Hindlimb muscle (tissue), 1 donor: ENCODE data around the gene NUP93. TPM values are rescaled to one million over a fixed set of nuclear protein-coding genes. Genes with fewer than 3 reads are reported as not detected.

Source experiments
- DNase-seq: peaks from one replicate; pipeline ENCODE4 v3.0.0-alpha.2; 2013
- polyA plus RNA-seq: library from polyadenylated mRNA; unstranded; fragments of 120-200 nt; gene quantifications from one replicate; pipeline ENCODE4 v1.2.1, GENCODE V29; 2013; ENCODE audit not compliant: insufficient read length

The NUP93 gene
- polyA plus RNA-seq, 1 donor, result 44.2 TPM

GRCh38 chr16:56817938-56818337 lies 88.0 kb downstream of the NUP93 start:
- no peak for DNase-seq

- no peak for DNase-seq
Measured at GRCh38 chr16:56823081-56823733, 93.3 kb downstream of the NUP93 start.

GRCh38 chr16:56824331-56824730 lies 94.4 kb downstream of the NUP93 start:
- DNase-seq, result no peak

- no peak for DNase-seq
Measured at GRCh38 chr16:56824804-56825203, 94.9 kb downstream of the NUP93 start.

- no peak for DNase-seq
Measured at GRCh38 chr16:56825826-56826225, 95.9 kb downstream of the NUP93 start.

GRCh38 chr16:56828647-56829046 lies 98.7 kb downstream of the NUP93 start:
- DNase-seq, result no peak

GRCh38 chr16:56830669-56831068 lies 100.7 kb downstream of the NUP93 start:
- DNase-seq, result no peak

GRCh38 chr16:56832768-56833167 lies 102.8 kb downstream of the NUP93 start:
- DNase-seq, result no peak

GRCh38 chr16:56833243-56833970 lies 103.5 kb downstream of the NUP93 start:
- DNase-seq, result no peak

- DNase-seq, result no peak
Measured at GRCh38 chr16:56835320-56835719, 105.4 kb downstream of the NUP93 start.

GRCh38 chr16:56836410-56837230 lies 106.7 kb downstream of the NUP93 start:
- DNase-seq, result no peak

- DNase-seq, result no peak
Measured at GRCh38 chr16:56838622-56839337, 108.9 kb downstream of the NUP93 start.

- DNase-seq, result peak; percentile 71
Measured at GRCh38 chr16:56841233-56841632, 111.3 kb downstream of the NUP93 start.

- DNase-seq, result no peak
Measured at GRCh38 chr16:56841659-56842058, 111.7 kb downstream of the NUP93 start.

- DNase-seq, result no peak
Measured at GRCh38 chr16:56842133-56842532, 112.2 kb downstream of the NUP93 start.

- DNase-seq, result no peak
Measured at GRCh38 chr16:56844056-56844455, 114.1 kb downstream of the NUP93 start.

GRCh38 chr16:56847173-56847910 lies 117.4 kb downstream of the NUP93 start:
- no peak for DNase-seq

GRCh38 chr16:56848029-56848936 lies 118.4 kb downstream of the NUP93 start:
- no peak for DNase-seq

- DNase-seq, result no peak
Measured at GRCh38 chr16:56848955-56849689, 119.2 kb downstream of the NUP93 start.
